WERI-Rb-1 (cell line): ENCODE results near the gene GABPB2.
A peak's percentile ranks its signal among the peaks of the same experiment; 100 is the strongest.

Source experiments
- DNase-seq: peaks from one replicate; pipeline ENCODE4 v3.0.0-alpha.2; 2020
- H3K27ac ChIP-seq: fragments of 250-450 bp; sonication (Bioruptor Pico); 2 replicates; pipeline ENCODE4 v1.5.1; 2020; ENCODE audit warnings: mild to moderate bottlenecking, moderate library complexity
- H3K27me3 ChIP-seq: fragments of 250-450 bp; sonication (Bioruptor Pico); 2 replicates; pipeline ENCODE4 v1.5.1; 2021; ENCODE audit warnings: mild to moderate bottlenecking, low read depth, moderate library complexity; ENCODE audit not compliant: insufficient read depth, severe bottlenecking
- H3K36me3 ChIP-seq: fragments of 250-450 bp; sonication (Bioruptor Pico); 2 replicates; pipeline ENCODE4 v1.5.1; 2020; ENCODE audit warnings: mild to moderate bottlenecking, moderate library complexity
- H3K4me3 ChIP-seq: 2 replicates; pipeline ENCODE4 v1.5.1; 2011; ENCODE audit warnings: low read depth, mild to moderate bottlenecking, control low read depth, low read length
- H3K9me3 ChIP-seq: fragments of 250-450 bp; sonication (Bioruptor Pico); 2 replicates; pipeline ENCODE4 v1.5.1; 2021; ENCODE audit warnings: mild to moderate bottlenecking, moderate library complexity; ENCODE audit not compliant: severe bottlenecking
- CTCF ChIP-seq: IDR thresholded peaks from 2 replicates; pipeline ENCODE4 v1.5.1; 2011; ENCODE audit warnings: low read depth, mild to moderate bottlenecking, control low read depth, inconsistent platforms, low read length

Gene GABPB2

GRCh38 chr1:151165281-151165737 lies 94.7 kb downstream of the GABPB2 start:
- no peak for TF ChIP-seq CTCF
- no peaks in the 10 kb centered on the region for H3K27me3 ChIP-seq
- H3K36me3 ChIP-seq: peaks cover 48% of the 10 kb centered on the region
- peak; percentile 98 for DNase-seq
- peak overlapping the region; percentile 86 for H3K27ac ChIP-seq
- H3K9me3 ChIP-seq: no peaks in the 10 kb centered on the region
- peak overlapping the region; percentile 84 for H3K4me3 ChIP-seq

GRCh38 chr1:151165738-151166504 lies 95.4 kb downstream of the GABPB2 start, which contains the start of the genes LYSMD1 and SCNM1:
TSS of gene LYSMD1 (minus strand) at chr1:151165902. CDS start at chr1:151165258, 644 bp downstream.
TSS of gene SCNM1 (plus strand) at chr1:151166144. CDS start at chr1:151166153, 9 bp downstream.
- TF ChIP-seq CTCF: 0 out of 2 replicates have a peak, but pooled peaks have one; percentile 3
- Histone ChIP-seq H3K9me3 (no peaks in the 10 kb centered on the region), H3K27me3 (no peaks in the 10 kb centered on the region), H3K27ac (peak within 1 kb of the TSS; percentile 86), H3K36me3 (peaks cover 48% of the 10 kb centered on the region), H3K4me3 (peak within 1 kb of the TSS; percentile 84)
- peak; percentile 100 for DNase-seq

- H3K9me3 ChIP-seq: no peaks in the 10 kb centered on the region
- peaks cover 46% of the 10 kb centered on the region for H3K36me3 ChIP-seq
- H3K4me3 ChIP-seq: peak overlapping the region; percentile 84
- no peak for TF ChIP-seq CTCF
- H3K27ac ChIP-seq: peak overlapping the region; percentile 86
- H3K27me3 ChIP-seq: no peaks in the 10 kb centered on the region
- no peak for DNase-seq
Measured at GRCh38 chr1:151166505-151166956, 96.0 kb downstream of the GABPB2 start.

- Histone ChIP-seq H3K9me3 (no peaks in the 10 kb centered on the region), H3K27me3 (no peaks in the 10 kb centered on the region), H3K27ac (no peak overlapping the region), H3K36me3 (peaks cover 40% of the 10 kb centered on the region), H3K4me3 (peak overlapping the region; percentile 84)
- no peak for TF ChIP-seq CTCF
- DNase-seq: no peak
Measured at GRCh38 chr1:151167116-151167515, 96.6 kb downstream of the GABPB2 start.

GRCh38 chr1:151171190-151171589 lies 100.6 kb downstream of the GABPB2 start:
- peaks cover 70% of the 10 kb centered on the region for H3K36me3 ChIP-seq
- H3K9me3 ChIP-seq: no peaks in the 10 kb centered on the region
- TF ChIP-seq CTCF: no peak
- H3K27ac ChIP-seq: no peak overlapping the region; the same call in 1 of the 2 replicates
- H3K4me3 ChIP-seq: no peak overlapping the region
- DNase-seq: no peak
- H3K27me3 ChIP-seq: no peaks in the 10 kb centered on the region
